Measurements from ENCODE around the gene AHI1.
"Not testable (repeated sequence)": the region's sequence is repeated elsewhere in the genome, so short reads cannot be mapped to it uniquely, and the experiment has no call there.

AHI1 gene

GRCh38 chr6:135383766-135384165 is 113.8 kb downstream of the AHI1 start:
- DNase-seq = no peak

GRCh38 chr6:135383301-135383700 is 114.2 kb downstream of the AHI1 start:
- DNase-seq = no peak

GRCh38 chr6:135382182-135382628 is 115.3 kb downstream of the AHI1 start:
- no peak for DNase-seq

DNA sequence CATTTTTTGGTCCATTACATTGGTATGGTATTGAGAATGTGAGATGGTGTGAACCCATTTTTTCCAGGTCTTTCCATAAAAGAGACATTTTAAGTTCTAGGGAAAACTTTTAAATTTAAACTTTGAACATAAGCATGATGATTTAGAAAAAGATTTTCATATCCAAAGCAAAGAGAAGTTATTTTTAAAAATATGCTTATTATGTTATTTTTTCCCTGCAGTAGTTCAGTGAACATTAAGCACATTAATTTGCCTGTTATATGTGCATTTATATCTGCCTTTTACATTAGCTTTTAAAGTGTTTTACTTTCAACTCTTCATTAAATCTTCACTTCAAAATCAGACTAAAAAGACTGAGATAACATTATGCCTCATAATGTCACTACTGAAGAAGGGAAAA is 116.7 kb downstream of the AHI1 start:
- DNase-seq = no peak

- DNase-seq = no peak
Measured at GRCh38 chr6:135379647-135380046, 117.9 kb downstream of the AHI1 start.

DNA sequence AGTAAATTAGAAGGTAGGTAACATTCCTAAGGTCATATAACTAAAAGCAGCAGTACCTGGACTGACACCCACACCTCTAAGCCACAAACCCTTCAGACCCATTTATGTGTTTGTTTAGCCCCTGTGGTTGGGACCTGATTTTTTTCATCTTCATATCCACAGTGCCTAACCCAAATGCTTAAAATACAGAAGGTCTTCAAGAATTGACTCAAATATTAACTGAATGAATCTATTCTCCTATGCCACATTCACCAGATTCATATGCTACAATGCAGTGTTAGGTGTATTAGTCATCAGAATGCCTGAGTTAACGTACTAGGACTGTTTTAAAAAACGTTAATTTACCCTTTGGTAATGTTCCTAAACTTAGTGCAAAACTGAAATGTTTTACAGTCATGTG is 124.8 kb downstream of the AHI1 start:
- no peak for DNase-seq

GRCh38 chr6:135363622-135364021 is 133.9 kb downstream of the AHI1 start:
- DNase-seq = not testable (repeated sequence)

GRCh38 chr6:135362124-135362523 is 135.4 kb downstream of the AHI1 start:
- DNase-seq = no peak

- no peak for DNase-seq
Measured at GRCh38 chr6:135360222-135360621, 137.3 kb downstream of the AHI1 start.

- no peak for DNase-seq
Measured at GRCh38 chr6:135358985-135359384, 138.6 kb downstream of the AHI1 start.

GRCh38 chr6:135358251-135358821 is 139.2 kb downstream of the AHI1 start:
- no peak for DNase-seq

GRCh38 chr6:135354407-135354806 is 143.1 kb downstream of the AHI1 start:
- no peak for DNase-seq

DNA sequence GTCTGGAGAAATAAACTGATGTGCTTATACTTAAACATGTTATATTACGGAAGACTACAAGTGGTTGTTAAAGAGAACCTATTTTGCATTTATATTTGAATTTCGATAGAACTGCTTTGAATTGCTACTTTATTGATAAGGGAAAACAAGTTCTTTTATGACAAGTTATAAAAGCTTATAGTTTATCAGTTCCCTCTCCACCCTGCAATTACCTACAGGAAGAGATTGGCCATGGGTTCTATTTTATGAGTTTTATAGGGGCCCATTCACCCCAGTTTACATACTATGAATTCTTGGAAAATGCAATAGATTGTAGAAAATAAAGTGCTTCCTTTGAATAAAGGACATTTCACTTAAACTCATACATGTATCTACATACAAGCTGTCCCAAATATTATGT is 144.4 kb downstream of the AHI1 start:
- DNase-seq = no peak

DNA sequence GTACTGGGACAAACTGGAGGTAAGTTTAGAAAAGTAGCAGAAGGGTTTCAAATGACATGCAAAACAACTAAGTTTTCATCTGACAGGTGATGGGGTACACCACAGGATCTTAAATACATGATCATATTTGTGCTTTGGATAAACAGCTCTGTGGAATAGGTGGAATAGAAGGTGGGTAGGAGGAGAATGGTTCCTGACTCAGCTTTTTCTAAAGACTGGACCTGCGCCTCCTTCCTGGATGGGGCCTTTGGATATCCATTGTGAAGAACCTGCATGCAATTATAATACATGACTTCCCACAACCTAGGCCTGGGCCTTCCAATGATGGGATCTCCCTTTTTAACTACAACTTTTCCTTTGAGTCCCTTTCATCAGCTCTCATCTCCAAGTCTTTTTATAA is 145.9 kb downstream of the AHI1 start:
- no peak for DNase-seq

DNA sequence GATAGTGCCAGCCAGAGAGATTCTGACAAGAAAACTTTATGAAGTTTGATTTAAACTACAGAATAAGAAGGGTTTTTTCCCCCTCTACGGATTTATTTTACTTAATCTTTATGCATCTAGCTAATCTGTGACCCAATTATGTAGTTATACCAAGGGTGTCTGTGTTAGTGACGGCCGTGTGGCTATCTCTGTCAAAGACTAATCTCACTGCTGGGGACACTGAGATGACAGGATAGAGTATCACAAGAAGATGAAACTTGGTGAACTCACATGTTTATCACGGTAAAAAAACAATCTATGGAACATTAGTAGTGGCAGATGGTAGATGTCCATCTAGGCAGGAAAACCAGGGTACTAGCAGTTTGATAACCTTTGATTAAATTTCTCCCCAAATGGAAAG is 149.7 kb downstream of the AHI1 start:
- DNase-seq = no peak

- no peak for DNase-seq
Measured at GRCh38 chr6:135346747-135347146, 150.8 kb downstream of the AHI1 start.

- no peak for DNase-seq
Measured at GRCh38 chr6:135344526-135344925, 153.0 kb downstream of the AHI1 start.

DNA sequence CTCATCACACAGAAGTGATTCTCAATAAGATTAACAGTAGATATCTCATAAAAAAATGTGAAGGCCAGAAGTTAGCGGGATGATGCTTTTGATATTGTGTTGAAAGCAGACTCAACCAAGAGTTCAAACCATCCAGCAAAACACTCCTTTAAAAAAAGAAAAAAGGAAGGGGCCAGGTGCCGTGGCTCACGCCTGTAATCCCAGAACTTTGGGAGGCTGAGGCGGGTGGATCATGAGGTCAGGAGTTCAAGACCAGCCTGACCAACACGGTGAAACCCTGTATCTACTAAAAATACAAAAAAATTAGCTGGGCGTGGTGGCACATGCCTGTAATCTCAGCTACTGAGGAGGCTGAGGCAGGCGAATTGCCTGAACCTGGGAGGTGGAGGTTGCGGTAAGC is 157.6 kb downstream of the AHI1 start:
- not testable (repeated sequence) for DNase-seq

DNA sequence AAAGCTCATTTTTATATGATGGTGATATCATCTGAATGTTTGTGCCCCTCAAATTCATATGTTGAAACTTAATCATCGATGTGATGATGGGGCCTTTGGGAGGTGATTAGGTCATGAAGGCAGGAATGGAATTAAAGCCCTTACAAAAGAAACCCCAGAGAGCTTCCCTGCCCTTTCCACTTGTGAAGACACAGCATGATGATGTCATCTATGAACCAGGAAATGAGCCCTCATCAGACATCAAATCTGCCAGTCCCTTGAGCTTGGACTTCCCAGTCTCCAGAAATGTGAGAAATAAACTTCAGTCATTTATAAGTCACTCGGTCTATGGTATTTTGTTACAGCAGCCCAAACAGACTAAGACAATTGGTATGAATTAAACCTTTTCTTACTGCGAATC is 163.4 kb downstream of the AHI1 start:
- no peak for DNase-seq

GRCh38 chr6:135331002-135331401 is 166.5 kb downstream of the AHI1 start:
- DNase-seq = no peak

GRCh38 chr6:135329851-135330803 is 167.4 kb downstream of the AHI1 start:
- DNase-seq = no peak

DNA sequence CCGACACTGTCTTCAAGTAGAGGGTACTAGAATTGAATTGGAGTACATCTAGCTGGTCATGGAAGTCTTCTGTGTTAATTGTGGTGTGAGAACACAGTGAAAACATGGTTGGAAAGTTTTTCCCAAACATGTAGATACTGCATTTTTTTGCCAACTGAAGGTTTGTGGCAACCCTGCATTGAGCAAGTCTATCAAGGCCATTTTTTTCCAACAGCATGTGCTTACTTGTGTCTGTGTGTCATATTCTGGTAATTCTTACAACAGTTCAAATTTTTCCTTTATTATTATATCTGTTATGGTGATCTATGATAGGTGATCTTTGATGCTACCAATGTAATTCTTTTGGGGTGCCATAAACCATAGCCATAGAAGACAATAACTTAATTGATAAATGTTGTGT is 169.4 kb downstream of the AHI1 start:
- DNase-seq = no peak

- DNase-seq = no peak
Measured at GRCh38 chr6:135325624-135326424, 171.7 kb downstream of the AHI1 start.

GRCh38 chr6:135324531-135324930 is 173.0 kb downstream of the AHI1 start:
- DNase-seq = no peak
